HepG2 (cell line): ENCODE data around the gene ELP5. TPM values are rescaled to one million over a fixed set of nuclear protein-coding genes. Genes with fewer than 3 reads are reported as not detected.

ENCODE experiments used
- AFF4 ChIP-seq: sonication (generic); formaldehyde crosslinking; IDR thresholded peaks from 2 replicates; pipeline ENCODE4 v1.4.0; 2020; ENCODE audit warnings: missing genetic modification reagents
- AGO1 ChIP-seq: fragments of 200-400 bp; formaldehyde crosslinking; IDR thresholded peaks from 2 replicates; pipeline ENCODE4 v1.6.1; 2017; ENCODE audit warnings: mild to moderate bottlenecking, low read depth, low read length, moderate library complexity; ENCODE audit not compliant: poor library complexity, severe bottlenecking
- ARID2 ChIP-seq: sonication (generic); formaldehyde crosslinking; IDR thresholded peaks from 2 replicates; pipeline ENCODE4 v1.8.1; 2022; ENCODE audit warnings: mild to moderate bottlenecking, missing genetic modification reagents, borderline replicate concordance
- CEBPZ ChIP-seq: IDR thresholded peaks from 2 replicates; pipeline ENCODE4 v1.6.1; 2012; ENCODE audit warnings: low read length, improper control_type of control experiment
- ELK4 ChIP-seq: sonication (generic); formaldehyde crosslinking; IDR thresholded peaks from 2 replicates; pipeline ENCODE4 v1.9.0; 2021; ENCODE audit warnings: missing genetic modification reagents, borderline replicate concordance
- FOSL2 ChIP-seq: sonication (generic); formaldehyde crosslinking; IDR thresholded peaks from 2 replicates; pipeline ENCODE4 v1.4.0; 2020; ENCODE audit warnings: missing genetic modification reagents
- TBP ChIP-seq: sonication (generic); formaldehyde crosslinking; IDR thresholded peaks from 2 replicates; pipeline ENCODE4 v1.5.0; 2020; ENCODE audit warnings: missing genetic modification reagents
- TIGD3 ChIP-seq: sonication (generic); formaldehyde crosslinking; IDR thresholded peaks from 2 replicates; pipeline ENCODE4 v1.5.1; 2020; ENCODE audit warnings: mild to moderate bottlenecking, missing genetic modification reagents, borderline replicate concordance
- ZBTB3 ChIP-seq: sonication (generic); formaldehyde crosslinking; IDR thresholded peaks from 2 replicates; pipeline ENCODE4 v1.4.0; 2020; ENCODE audit warnings: low read depth, mild to moderate bottlenecking, moderate library complexity, missing genetic modification reagents, borderline replicate concordance
- ZNF430 ChIP-seq: sonication (generic); formaldehyde crosslinking; IDR thresholded peaks from 2 replicates; pipeline ENCODE4 v1.9.0; 2021; ENCODE audit warnings: mild to moderate bottlenecking, missing genetic modification reagents
- ZNF547 ChIP-seq: sonication (generic); formaldehyde crosslinking; IDR thresholded peaks from 2 replicates; pipeline ENCODE4 v1.5.1; 2020; ENCODE audit warnings: mild to moderate bottlenecking, missing genetic modification reagents
- ZNF816 ChIP-seq: sonication (generic); formaldehyde crosslinking; IDR thresholded peaks from 2 replicates; pipeline ENCODE4 v1.8.0; 2022; ENCODE audit warnings: missing genetic modification reagents, mild to moderate bottlenecking, borderline replicate concordance
- polyA plus RNA-seq, 8 experiments: library from polyadenylated mRNA; depleted of rRNA in 3 of 8; stranded (reverse) in 7 of 8; unstranded in 1 of 8; fragments of >200 nt; fragmentation: Illumina TruSeq in 4 of 8; extraction: Trizol in 4 of 8; gene quantifications; 2 replicates each; pipeline versions ENCODE4 v1.2.1 to v1.2.3, GENCODE V29; 2011 to 2016; ENCODE audit warnings: low read depth in 4 of 8, missing spikeins in 1 of 8, mixed read lengths in 1 of 8; ENCODE audit not compliant: insufficient read depth in 1 of 8
- total RNA-seq, 5 experiments: library from RNA; depleted of rRNA; stranded (reverse); fragments of >200 nt; fragmentation: Illumina TruSeq; extraction: Trizol; gene quantifications; 2 replicates each; pipeline ENCODE4 v1.2.3, GENCODE V29; 2016; ENCODE audit warnings: low read depth in 1 of 5

ELP5 gene
- total and polyA plus RNA-seq, 2 of the 13 experiments (the other 11 are each of a cell fraction or from before 2014, with no cell fraction given) = 67.6 to 69.8 TPM

- TF ChIP-seq ZNF816 (CRISPR knock-in tag) (no peak), ZNF547 (no peak), AGO1 (no peak), FOSL2 (CRISPR knock-in tag) (no peak), AFF4 (no peak), ZNF430 (CRISPR knock-in tag) (no peak), ARID2 (CRISPR knock-in tag) (no peak), TIGD3 (no peak), ELK4 (CRISPR knock-in tag) (no peak), CEBPZ (no peak), ZBTB3 (CRISPR knock-in tag) (no peak), TBP (CRISPR knock-in tag) (no peak)
Measured at GRCh38 chr17:7281953-7282751, 30.1 kb downstream of the ELP5 start (continued).
